8988T (cell line): Measurements from ENCODE around the gene CTIF.

Source experiments
- DNase-seq: peaks from one replicate; pipeline ENCODE4 v3.0.0; 2011

CTIF gene

DNA sequence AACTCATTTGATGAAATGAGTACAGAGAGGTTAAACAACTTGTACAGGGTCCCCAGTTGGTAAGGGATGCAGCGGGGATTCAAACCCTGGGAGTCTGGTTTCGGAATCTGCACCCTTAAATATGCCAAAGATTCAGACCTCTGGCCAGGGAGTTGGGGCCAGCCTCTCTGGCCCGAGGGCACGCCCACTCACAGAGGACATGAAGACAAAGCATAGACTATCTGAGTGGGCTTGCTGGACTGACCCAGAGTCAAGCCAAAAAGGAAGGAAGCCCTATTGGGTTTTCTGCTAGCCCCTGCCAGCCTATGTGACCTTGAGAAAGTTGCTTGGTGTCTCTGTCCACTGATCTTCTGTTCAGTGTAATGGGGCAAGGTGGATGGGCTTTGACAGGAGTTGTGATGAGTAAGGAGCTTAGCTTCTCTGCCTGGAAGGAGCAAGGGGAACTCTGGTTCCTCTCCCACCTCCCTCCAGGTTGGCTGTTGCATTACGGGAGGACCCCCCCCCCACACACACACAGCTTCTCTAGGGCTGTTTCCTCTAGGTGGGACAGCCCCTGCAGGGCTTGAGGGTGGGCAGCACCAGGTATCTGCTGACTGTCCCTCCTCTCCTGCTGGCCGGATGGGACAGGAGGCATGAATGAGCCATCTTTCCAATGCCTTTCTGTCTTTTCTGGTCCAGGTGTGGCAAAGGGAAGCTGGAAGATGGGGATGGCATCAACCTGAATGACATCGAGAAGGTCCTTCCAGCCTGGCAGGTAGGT lies 131.3 kb downstream of the CTIF start:
- no peak for DNase-seq

DNA sequence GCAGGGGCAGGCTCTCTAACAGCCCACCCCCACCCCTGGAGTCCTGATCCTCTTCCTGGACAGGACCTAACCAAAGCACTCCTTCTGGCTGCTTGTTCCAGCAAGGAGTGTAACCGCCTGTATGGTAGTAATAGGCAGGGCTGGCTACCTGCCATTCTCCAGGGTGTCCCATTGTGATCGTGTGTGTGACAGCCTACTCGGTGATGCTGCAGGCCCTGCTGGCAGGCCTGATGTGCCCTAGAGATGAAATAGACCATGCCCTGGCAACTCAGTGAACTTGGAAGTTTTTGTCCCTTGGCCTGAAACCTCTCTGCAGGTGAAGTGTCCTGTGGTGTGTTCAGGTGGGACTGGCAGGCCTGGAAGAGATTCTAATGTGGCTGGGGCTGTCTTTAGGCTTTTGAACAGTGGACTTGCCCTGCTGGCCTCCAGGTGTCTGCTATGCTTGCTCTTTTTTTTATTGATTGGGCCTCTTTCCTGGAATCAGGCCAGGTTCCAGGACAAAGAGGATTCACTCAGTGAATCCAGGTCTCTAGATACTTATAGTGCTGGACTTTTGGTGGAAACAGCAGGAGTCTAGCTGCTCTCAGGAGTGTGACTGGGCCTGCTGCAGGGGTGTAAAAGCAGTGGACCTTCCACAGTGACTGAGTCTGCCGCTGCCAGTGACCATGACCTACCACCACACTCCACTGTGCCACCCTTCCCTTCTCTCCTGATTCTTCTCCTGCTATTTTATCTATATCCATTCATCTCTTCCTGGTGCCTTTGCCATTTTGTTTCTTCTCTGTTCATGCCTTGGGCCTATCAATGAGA lies 132.1 kb downstream of the CTIF start:
- DNase-seq, result no peak

DNA sequence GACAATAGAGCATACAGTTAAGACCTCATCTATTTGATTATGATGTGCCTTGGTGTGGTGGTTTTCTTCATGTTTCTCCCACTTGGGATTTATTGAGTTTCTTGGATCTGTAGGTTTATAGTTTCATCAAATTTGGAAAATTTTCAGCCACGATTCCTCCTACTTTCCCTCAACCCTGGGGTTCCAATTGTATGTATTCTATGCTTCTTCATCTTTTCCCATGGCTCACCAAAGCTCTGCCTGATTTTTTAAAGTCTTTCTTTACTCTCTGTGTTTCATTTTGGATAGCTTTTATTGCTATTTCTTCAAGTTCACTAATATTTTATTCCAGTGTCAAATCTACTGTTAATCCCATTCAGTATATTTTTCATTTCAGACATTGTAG lies 132.7 kb downstream of the CTIF start:
- DNase-seq, result no peak

DNA sequence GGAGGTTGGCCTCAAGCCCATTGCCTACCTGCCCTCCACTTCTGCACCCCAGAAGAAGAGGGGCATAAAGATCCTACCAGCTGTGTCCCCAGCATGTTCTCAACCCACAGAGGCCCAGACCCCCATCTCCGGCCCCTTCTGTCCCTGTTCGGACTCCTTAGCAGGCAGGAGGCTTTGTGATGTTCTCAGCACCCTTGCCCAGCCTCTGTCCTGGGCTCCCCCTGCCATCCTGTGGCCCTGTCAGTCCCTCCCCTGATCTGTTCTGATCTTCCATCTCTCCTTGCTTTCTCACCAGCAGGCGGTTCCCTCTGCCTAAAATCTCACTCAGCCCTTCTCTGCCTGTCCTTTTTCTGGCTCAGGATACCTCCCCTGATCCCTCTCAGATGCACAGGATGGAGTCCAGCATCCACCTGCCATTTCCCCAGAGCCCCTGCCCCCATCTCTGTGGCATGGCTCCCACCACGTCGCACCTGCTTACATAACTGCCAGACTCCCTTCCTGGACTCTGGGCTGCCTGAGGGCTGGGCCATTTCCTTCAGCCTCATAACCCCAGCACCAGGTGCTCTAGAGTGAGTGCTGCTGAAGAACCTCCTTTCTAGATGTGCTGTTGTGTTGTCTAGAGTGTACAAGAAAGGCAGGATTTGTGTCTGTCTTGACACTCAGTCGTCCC lies 134.0 kb downstream of the CTIF start:
- DNase-seq, result no peak

DNA sequence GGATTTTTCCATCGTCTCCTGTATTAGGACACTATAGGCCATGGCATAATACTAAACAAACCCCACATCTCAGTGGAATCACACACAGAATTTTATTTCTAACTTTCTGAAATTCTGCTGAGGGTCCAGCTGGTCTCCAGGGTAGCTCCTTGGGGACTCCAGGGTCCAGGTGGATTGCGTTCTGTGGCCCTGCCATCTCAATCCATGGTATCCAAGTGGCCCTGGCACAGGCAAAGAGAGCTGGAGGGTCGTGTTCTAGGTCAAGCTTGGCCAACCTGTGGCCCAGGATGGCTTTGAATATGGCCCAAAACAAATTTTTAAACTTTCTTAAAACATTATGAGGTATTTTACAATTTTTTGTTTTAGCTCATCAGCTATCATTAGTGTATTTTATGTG lies 134.6 kb downstream of the CTIF start:
- no peak for DNase-seq

DNA sequence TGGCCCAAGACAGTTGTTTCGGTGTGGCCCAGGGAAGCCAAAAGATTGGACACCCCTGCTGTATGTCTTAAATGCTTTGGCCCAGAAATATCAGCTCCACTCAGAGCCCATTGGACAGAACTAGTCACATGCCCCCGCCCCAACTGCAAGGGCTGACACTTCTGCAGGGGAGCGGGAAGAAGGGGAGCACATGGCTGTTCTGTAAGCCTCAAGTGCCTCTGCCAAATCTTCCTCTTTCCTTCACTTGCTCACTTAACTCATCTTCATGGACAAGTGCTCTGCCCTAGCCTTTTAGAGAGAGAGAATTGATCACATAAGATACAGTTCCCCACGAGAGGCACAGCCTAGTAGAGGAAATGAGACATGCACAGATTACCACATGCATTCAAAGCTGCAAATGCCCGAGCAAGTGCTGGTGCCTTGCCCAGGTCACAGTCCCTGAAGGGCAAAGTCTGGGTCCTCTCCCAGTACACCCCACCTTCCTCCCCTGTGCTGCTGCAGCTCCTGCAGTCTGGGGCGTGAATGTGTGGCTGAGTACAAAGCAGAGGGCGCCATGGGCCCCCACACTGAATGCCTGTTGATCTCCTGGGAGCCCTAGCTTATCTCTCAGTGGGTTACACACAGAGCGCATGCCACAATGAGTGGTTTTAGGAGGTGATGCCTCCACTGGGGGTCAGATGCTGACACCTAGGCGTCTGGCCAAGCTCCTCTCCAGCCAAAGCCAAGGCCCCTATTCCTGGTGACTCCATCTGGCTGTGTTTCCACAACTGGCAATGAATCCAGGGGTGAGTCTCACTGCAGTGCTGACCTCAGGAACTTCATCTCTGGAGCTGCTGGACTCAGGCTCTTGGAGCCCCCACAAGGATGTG lies 135.3 kb downstream of the CTIF start:
- DNase-seq, result no peak

DNA sequence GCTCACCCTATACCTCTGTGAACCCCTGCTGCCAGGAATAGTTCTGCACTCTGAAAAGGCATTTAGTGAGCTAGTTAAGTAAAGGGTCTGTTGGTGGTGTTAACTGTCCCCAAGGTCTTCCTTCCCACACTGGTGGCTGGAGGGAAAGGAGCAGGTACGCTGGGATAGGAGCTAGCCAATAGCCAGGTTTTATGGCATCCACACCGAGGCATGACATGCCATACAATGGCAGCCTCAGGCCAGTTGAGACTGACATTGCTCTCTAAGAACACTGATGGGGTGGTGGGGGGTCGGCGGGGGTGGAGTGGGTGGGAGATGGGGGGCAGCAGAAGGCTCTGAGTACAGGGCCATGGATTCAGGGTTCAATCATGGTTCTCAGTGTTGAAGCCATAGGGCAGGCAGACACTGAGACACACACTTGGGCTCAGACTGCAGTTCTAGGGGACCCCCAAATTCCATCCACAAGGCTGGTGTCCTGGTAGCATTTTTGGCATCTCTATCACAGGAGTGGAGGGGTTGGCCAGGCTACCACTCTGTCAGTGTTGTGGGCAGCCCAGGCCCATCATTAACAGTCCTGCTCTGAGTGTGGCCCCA lies 136.0 kb downstream of the CTIF start:
- no peak for DNase-seq

DNA sequence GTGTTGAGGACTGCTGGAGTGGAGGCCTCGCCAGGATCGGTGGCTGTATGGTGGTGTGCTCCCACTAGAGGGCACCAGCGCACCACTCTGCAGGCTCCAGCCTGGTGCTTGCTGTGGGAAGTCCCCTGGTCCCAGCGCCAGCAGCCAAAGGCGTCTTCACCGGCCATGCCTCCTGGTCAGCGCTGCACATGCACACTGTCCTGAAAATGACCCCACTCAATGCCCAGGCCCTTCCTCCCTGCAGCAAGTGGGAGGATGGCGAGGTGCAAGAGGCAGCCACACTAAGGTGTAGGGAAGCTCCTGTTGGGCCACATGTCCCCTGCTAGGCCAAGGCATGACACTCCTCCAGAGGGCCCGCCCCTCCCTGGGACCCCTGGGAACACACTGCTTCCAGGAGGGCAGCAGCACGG lies 136.5 kb downstream of the CTIF start:
- peak; percentile 83 for DNase-seq

DNA sequence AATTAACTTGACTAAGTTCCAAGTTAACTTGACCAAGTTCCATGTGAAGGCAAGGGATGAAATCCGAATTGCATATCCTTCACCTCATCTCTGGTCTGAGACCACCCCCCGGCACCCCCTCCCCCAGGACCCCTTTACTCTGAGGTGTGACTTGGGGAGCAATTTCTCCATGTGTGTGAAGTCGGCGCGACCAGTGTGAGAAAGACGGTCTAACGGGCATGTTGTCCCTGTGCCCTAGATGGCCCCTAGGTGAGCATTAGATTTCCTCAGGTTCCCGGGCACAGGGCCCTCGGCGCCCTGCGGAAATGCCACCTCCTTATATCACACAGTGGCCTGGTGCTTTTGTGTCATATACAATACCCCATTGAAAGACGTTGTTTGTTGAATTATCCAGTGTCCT lies 137.1 kb downstream of the CTIF start:
- no peak for DNase-seq

DNA sequence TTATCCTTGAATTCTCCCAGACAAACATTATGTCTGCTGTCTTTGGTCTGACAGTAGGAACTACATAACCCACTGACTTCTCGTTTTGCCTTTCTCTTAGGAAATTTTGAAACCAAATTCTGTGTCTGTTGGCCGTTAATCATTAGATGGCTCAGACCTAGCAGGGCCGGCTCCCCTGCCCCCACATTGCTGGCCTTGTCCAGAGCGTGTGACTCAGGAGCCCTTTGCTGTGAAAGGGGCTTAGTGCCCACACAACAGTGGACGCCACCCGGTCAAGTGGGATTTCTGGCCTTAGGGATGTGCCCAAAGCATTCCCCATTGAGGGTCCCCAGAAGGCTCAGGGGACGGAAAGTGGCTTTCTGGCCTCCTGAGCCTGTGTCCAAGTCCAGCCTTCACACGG lies 137.5 kb downstream of the CTIF start:
- no peak for DNase-seq

DNA sequence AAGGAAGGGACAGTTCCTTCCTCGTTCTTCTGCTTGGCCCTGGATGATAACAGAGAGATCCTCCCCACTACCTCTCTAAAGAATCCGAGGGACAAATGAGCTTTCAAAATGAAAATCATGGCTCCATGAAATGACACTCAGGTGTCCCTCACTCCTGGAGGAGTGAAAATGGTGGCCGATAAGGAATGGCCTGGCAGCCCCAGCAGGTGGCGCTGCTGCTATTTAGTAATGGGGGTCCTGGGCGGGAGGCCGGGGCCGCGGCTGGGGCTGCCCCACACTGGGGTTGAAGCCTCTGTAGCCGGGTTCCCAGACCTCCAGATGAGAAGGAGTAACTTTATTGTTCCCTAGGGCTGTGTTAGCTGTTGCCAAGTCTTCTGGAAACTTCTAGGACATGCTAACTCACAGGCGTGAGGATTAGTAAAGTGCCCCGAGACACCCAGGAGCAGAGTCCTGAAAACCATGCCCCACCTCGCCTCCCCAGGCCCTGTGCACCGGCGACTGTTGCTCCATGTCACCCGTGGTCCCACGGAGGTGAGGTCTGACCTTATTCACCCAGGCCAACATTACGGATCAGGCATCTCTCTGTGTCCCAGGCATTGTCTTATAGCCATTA lies 138.0 kb downstream of the CTIF start:
- peak; percentile 69 for DNase-seq

DNA sequence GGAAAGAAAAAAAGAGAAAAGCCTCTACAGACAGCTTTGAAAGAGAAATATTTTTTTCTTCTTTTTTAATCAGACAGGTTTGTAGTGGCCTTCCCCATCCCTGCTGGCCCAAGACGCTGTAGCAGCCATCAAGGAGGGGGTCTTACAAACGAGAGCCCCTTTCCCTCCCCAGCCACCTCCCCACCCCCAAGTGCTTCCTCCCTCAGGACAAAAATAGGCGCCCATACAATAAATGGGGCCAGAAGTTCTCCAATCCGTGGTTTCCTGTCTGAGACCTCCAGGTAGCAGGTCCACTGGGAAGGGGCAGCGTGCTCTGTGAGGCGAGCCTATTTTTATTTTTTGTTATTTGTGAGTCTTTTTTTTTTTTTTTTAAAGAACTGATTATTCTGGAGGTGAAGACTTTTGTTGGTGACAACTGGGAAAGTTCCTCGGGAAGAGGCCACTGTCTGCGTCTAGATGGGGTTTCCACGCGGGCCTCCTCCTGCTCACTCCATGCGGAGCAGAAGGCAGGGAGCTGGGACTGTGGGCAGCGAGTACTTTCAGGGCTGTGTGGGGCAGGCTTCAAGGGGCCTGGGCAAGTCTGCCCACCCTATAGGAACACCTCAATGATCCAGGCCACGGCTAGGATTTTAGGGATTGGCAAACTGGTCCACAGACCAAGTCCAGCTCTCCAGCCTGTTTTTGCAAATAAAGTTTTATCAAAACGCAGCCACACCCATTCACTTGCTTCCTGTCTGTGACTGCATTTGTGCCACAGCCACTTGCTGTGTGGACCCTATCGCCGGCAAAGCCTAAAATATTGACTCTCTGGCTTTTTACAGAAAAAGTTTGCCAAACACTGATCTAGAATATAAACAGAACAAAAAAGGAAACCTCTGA lies 139.6 kb downstream of the CTIF start:
- no peak for DNase-seq

DNA sequence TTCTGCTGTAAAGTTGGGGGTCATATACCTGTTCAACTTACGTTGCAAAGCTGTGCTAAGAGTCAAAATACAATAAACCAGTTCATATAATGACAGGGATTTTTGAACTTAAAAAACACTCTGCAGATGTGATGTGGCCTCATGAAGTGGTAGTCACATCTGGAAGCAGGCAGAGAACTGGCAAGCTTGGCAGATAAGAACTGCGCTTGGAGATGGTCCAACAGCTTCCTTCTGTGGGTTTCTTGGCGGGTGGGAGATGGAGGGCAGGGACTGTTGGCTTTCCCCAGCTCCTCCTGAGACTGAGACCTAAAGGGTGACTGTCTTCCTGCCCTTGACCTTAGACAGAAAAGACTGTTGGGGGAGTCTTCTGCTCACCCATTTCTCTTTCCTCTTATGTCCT lies 140.4 kb downstream of the CTIF start:
- no peak for DNase-seq

DNA sequence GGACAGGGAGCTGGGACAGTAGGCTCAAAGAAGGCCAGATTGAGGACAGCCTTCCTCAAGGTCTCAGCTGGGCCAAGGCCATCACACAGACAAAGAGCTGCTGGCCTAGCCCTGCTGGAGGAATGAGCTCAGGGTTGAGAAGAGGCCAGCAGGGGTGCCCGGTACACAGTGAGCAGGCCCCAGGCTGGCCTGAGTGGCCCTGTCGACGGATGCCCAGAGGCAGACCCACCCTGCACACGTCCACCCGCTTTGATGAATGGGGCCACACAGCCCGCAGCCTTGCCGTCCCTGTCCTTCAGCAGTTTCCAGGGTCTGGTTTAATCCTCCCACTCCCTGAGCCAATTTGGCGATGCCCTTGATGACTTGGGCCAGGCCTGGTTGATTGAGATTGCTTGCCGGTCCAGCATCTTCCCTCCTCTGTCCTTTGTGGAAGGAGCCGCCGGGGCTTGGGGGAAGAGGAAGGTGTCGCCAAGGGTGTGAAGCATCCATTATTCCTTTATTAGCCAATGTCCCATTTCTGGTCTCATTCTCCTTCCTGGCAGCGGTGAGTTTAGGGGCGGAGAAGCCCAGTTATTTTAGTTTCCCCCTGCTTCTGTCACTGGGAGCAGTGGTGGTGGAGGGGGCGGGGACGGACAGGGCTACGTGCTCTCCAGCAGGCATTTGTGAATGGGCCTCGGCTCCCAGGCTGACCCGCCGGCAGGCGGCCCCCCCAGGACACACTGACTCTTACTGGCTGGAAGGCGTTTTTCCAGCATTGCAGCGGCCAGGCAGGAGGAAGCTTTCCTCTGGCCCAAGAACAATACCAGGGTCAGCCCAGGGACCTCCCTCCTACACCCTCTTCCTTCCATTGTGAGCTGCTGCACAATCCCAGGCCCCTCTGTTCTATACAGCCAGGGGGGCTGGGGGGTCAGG lies 141.8 kb downstream of the CTIF start:
- DNase-seq, result no peak

DNA sequence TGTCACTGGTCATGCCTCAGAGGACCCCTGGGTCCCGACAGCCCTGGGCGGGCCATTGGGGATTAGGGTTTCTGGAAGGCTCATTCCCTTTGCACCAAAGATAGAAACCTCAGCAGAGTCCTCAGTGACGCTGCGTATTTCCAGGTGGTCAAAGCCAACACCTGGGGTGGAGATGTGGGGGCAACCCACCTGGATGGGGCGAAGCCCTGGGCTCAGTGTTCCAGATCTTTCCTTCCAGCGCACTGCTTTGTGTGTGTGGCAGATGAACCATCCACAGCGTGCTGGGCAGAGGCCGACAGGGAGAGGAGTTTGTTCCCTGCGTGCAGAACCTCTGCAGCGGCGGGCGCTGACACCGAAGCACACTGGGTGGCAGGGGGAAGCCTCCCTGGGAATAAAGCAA lies 143.9 kb downstream of the CTIF start:
- no peak for DNase-seq

DNA sequence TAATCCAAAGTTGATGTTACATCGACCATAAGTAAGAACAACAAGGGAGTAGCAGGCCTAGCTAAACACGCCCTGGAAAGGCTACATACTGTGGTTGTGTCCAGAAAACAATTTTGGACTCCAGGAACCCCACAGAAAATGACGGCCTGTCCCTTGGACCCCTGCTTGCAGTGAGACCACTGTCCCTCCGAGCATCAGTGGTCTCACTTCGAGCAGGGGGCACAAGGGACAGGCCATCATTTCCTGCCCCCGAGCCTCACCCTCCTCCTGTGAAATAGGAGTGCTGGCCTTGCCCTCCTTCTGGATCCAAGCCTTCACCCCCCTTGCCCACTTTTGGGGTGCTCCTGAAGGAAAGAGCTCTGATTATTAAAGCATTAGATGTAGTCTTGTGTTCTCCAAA lies 144.4 kb downstream of the CTIF start:
- DNase-seq, result no peak

DNA sequence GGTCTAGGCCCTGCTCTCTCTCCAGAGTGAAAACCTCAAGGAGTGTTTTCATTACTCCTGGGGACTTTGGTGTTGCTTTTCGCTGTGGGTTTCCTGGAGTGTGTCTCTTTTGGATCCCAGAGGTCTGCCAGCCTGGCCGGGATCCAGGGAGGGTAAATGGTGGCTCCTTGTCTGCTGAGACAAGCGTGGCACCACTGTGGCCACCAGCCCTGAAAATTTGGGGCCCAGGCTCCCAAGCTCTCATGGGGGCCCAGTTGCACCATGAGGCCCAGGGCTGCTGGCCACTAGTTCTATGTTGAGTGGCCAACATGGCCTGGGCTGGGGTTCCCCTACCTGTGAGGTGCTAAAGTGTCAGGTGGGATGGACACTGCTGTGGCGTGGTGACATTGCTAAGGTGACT lies 144.8 kb downstream of the CTIF start:
- DNase-seq, result no peak

DNA sequence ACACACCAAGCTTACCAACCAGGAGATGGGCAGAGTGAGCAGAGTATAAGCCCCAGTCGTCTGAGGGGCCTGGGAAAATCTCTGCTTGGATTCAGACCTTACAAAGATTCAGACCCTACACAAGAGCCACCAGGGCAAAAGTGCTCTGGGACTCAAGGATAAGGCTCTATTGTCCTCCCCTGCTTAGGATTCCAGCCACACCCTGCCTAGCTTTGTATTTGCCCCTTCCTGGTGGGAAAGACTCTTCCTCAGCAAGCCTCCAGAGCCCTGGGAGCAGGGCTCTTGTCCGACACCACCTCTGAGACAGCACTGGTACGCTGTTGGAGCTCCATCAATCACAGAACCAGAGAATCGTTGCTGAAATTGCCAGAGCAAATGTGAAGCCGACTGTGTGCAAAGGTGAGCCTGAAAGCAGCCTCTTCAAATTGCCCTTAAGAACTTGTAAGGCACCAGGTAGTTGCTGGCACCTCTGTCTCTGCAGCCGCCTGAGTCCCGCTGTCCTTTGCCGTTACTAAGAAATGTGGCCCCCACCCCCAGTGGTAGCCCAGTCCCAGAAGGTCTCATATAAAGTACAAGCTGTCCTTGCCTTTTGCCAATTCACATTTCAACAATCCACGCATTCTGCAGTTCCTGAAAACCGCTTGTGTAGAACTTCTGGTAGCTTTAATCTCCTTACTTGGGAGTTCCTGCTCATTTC lies 148.7 kb downstream of the CTIF start:
- no peak for DNase-seq

DNA sequence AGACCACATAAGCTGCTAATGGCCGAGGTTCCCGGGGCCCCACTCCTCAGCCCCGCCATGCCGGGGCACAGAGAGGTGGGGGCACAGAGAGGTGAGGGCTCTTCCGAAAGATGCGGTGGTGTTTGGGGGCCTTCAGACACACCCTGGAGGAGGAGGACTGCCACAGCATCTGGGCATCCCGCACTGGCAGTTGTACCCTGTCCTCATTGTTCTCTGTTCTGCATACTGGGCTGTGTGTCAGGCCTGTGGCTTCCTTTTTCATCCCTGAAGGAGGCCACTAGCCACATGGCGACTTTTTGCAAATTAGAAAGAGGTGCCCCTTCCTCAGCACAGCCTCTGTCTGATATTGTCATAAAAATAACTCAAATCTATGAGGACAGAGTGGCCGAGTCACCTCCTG lies 150.1 kb downstream of the CTIF start:
- DNase-seq, result no peak
